Mucosa of descending colon (tissue), 3 donors: ENCODE data around the gene MALRD1. TPM values are rescaled to one million over a fixed set of nuclear protein-coding genes. Genes with fewer than 3 reads are reported as not detected.

Source experiments
- ATAC-seq: fragments of 200-7000 bp; cut with Tn5 transposase; one replicate; pipeline ENCODE4 v1.9.1; 2020; ENCODE audit warnings: mild to moderate bottlenecking, moderate library complexity
- DNase-seq, 3 donors: peaks; one replicate each; pipeline ENCODE4 v3.0.0-alpha.2; 2020
- H3K36me3 ChIP-seq: fragments of 200-600 bp; one replicate; pipeline ENCODE4 v1.8.0; 2021; ENCODE audit warnings: low read depth, mild to moderate bottlenecking
- H3K4me1 ChIP-seq: fragments of 200-600 bp; one replicate; pipeline ENCODE4 v1.8.0; 2021; ENCODE audit warnings: low read depth, mild to moderate bottlenecking
- H3K4me3 ChIP-seq: fragments of 200-600 bp; one replicate; pipeline ENCODE4 v1.8.0; 2021; ENCODE audit warnings: mild to moderate bottlenecking
- H3K9me3 ChIP-seq: fragments of 200-600 bp; one replicate; pipeline ENCODE4 v1.8.0; 2021; ENCODE audit warnings: mild to moderate bottlenecking
- CTCF ChIP-seq: fragments of 200-600 bp; IDR thresholded peaks from one replicate; pipeline ENCODE4 v1.8.0; 2022; ENCODE audit warnings: antibody characterized with exemption, mild to moderate bottlenecking
- intact Hi-C, 2 donors: fragments of 100-400 bp; cut with DNase I in 1 of 2; cut with micrococcal nuclease in 1 of 2; formaldehyde crosslinking; loops; one replicate each; pipeline versions ENCODE4 v1.11.0 to v1.11.1; 2022; cut with DNase I, micrococcal nuclease
- total RNA-seq, 3 donors: library from RNA; stranded (reverse); fragmentation: NEBNext Ultra II Directional in 2 of 3; extraction: Animal tissue kit (Norgen Biotek cat#: 25700) in 2 of 3; gene quantifications; one replicate each; pipeline versions ENCODE4 v1.2.1 to v1.2.4, GENCODE V29; 2021 to 2023
- donor health status: DM: no; HTN: no; CAD: no; lungs with moderate emphysema.
- donor health status: DM: no; HTN: no; CAD: no.
- donor health status: DM: no; HTN: yes; CAD: no.

Gene MALRD1
- total RNA-seq, 3 donors from 2014 or later = 0.41 to 0.90 (median 0.60) TPM

GRCh38 chr10:19290770-19291169 is 242.2 kb downstream of the MALRD1 start:
- Histone ChIP-seq H3K4me3 (no peak overlapping the region), H3K36me3 (no peaks in the 10 kb centered on the region), H3K9me3 (no peaks in the 10 kb centered on the region), H3K4me1 (peaks cover 5% of the 10 kb centered on the region)
- DNase-seq (peak in 1 of 3 donors; percentile 76), ATAC-seq (peak; percentile 97)
- TF ChIP-seq CTCF = no peak
- intact Hi-C loops = no loop called here

GRCh38 chr10:19294233-19294632 is 245.6 kb downstream of the MALRD1 start:
- peaks cover 5% of the 10 kb centered on the region for H3K4me1 ChIP-seq
- intact Hi-C loops = no loop called here
- H3K4me3 ChIP-seq = no peak overlapping the region
- no peaks in the 10 kb centered on the region for H3K9me3 ChIP-seq
- no peaks in the 10 kb centered on the region for H3K36me3 ChIP-seq
- ATAC-seq (peak; percentile 50), DNase-seq (no peak)
- no peak for TF ChIP-seq CTCF

GRCh38 chr10:19299645-19300044 is 251.0 kb downstream of the MALRD1 start:
- TF ChIP-seq CTCF = no peak
- H3K9me3 ChIP-seq = no peaks in the 10 kb centered on the region
- intact Hi-C loops = no loop called here

GRCh38 chr10:19302117-19302516 is 253.5 kb downstream of the MALRD1 start:
- H3K4me3 ChIP-seq = no peak overlapping the region
- no peaks in the 10 kb centered on the region for H3K4me1 ChIP-seq
- peak; percentile 59 for ATAC-seq
- intact Hi-C loops = no loop called here
- no peak for DNase-seq
- H3K9me3 ChIP-seq = no peaks in the 10 kb centered on the region
- TF ChIP-seq CTCF = no peak
- no peaks in the 10 kb centered on the region for H3K36me3 ChIP-seq

More at GRCh38 chr10:19299645-19300044, 251.0 kb downstream of the MALRD1 start:
- H3K36me3 ChIP-seq = no peaks in the 10 kb centered on the region
- no peaks in the 10 kb centered on the region for H3K4me1 ChIP-seq
- H3K4me3 ChIP-seq = no peak overlapping the region
- DNase-seq (no peak), ATAC-seq (no peak)

GRCh38 chr10:19310066-19310465 is 261.5 kb downstream of the MALRD1 start:
- H3K4me3 ChIP-seq = no peak overlapping the region
- TF ChIP-seq CTCF = no peak

More at GRCh38 chr10:19310066-19310465, 261.5 kb downstream of the MALRD1 start:
- no peaks in the 10 kb centered on the region for H3K36me3 ChIP-seq
- DNase-seq (no peak), ATAC-seq (no peak)
- intact Hi-C loops = no loop called here
- no peaks in the 10 kb centered on the region for H3K9me3 ChIP-seq
- no peaks in the 10 kb centered on the region for H3K4me1 ChIP-seq
